Breast epithelium (tissue), 4 donors: ENCODE data around the gene SPRING1. TPM values are rescaled to one million over a fixed set of nuclear protein-coding genes. Genes with fewer than 3 reads are reported as not detected.

Experiments
- DNase-seq, 2 donors: peaks; one replicate each; pipeline ENCODE4 v3.0.0-alpha.2; 2019; ENCODE audit warnings: low spot score in 2 of 2
- H3K27ac ChIP-seq, 2 donors: fragments of 200-600 bp; sonication (generic) in 1 of 2; one replicate each; pipeline ENCODE4 v1.5.1; 2016 to 2019; ENCODE audit warnings: mild to moderate bottlenecking in 1 of 2
- H3K27me3 ChIP-seq, 2 donors: fragments of 200-600 bp; sonication (generic) in 1 of 2; one replicate each; pipeline versions ENCODE4 v1.5.1 to v1.6.0; 2017 to 2019; ENCODE audit warnings: control low read depth in 1 of 2, mild to moderate bottlenecking in 1 of 2
- H3K36me3 ChIP-seq: fragments of 200-600 bp; one replicate; pipeline ENCODE4 v1.5.1; 2019
- H3K4me1 ChIP-seq, 2 donors: fragments of 200-600 bp; sonication (generic); one replicate each; pipeline ENCODE4 v1.5.1; 2016 to 2019; ENCODE audit warnings: control low read depth in 1 of 2
- H3K4me3 ChIP-seq, 3 donors: fragments of 200-600 bp; sonication (generic); 1 replicate in 2 of 3; 2 replicates in 1 of 3; pipeline ENCODE4 v1.5.1; 2016 to 2019; ENCODE audit warnings: mild to moderate bottlenecking in 3 of 3, moderate library complexity in 2 of 3
- H3K9me3 ChIP-seq, 2 donors: fragments of 200-600 bp; sonication (generic) in 1 of 2; one replicate each; pipeline ENCODE4 v1.5.1; 2016 to 2019; ENCODE audit warnings: control low read depth in 1 of 2
- POLR2A ChIP-seq: fragments of 450-650 bp; IDR thresholded peaks from one replicate; pipeline ENCODE4 v1.6.1; 2016; ENCODE audit warnings: antibody characterized with exemption, mild to moderate bottlenecking, moderate library complexity
- POLR2AphosphoS5 ChIP-seq, 3 donors: sonication (generic); formaldehyde crosslinking; IDR thresholded peaks; one replicate each; pipeline ENCODE4 v1.6.1; 2017; ENCODE audit warnings: antibody characterized with exemption in 3 of 3
- intact Hi-C: fragments of 100-400 bp; cut with DNase I; formaldehyde crosslinking; loops from one replicate; pipeline ENCODE4 v1.15.1; 2023; ENCODE audit warnings: low total_unique reads
- total RNA-seq, 3 donors: library from RNA; depleted of rRNA; stranded (reverse); fragments of >200 nt; gene quantifications; one replicate each; pipeline ENCODE4 v1.1.0, GENCODE V29; 2016
- TF ChIP-seq, protein P1 (sequence below), 3 donors: fragments of 450-650 bp; IDR thresholded peaks; one replicate each; pipeline ENCODE4 v1.5.1; 2016 to 2017; ENCODE audit warnings: antibody characterized with exemption in 3 of 3, mild to moderate bottlenecking in 3 of 3, moderate library complexity in 3 of 3

The SPRING1 gene
- total RNA-seq, 3 donors from 2014 or later: 13.8 to 18.4 (median 15.7) TPM

GRCh38 chr12:116693286-116694227 lies 44.3 kb downstream of the SPRING1 start:
- H3K9me3 ChIP-seq: no peaks in the 10 kb centered on the region
- H3K27ac ChIP-seq: no peak overlapping the region
- H3K27me3 ChIP-seq: no peaks in the 10 kb centered on the region
- H3K36me3 ChIP-seq: no peaks in the 10 kb centered on the region
- DNase-seq: no peak
- peak overlapping the region in 2 of 3 donors; percentile 39 to 58 for H3K4me3 ChIP-seq
- TF ChIP-seq POLR2A (no peak), POLR2AphosphoS5 (IDR thresholded peaks at IDR 0.05) (no peak)
- TF ChIP-seq, protein P1, sequence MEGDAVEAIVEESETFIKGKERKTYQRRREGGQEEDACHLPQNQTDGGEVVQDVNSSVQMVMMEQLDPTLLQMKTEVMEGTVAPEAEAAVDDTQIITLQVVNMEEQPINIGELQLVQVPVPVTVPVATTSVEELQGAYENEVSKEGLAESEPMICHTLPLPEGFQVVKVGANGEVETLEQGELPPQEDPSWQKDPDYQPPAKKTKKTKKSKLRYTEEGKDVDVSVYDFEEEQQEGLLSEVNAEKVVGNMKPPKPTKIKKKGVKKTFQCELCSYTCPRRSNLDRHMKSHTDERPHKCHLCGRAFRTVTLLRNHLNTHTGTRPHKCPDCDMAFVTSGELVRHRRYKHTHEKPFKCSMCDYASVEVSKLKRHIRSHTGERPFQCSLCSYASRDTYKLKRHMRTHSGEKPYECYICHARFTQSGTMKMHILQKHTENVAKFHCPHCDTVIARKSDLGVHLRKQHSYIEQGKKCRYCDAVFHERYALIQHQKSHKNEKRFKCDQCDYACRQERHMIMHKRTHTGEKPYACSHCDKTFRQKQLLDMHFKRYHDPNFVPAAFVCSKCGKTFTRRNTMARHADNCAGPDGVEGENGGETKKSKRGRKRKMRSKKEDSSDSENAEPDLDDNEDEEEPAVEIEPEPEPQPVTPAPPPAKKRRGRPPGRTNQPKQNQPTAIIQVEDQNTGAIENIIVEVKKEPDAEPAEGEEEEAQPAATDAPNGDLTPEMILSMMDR (IDR thresholded peaks at IDR 0.05): no peak
- H3K4me1 ChIP-seq: no peaks in the 10 kb centered on the region
- intact Hi-C loops: no loop called here

- Histone ChIP-seq H3K36me3 (no peaks in the 10 kb centered on the region), H3K4me3 (no peak overlapping the region), H3K27ac (no peak overlapping the region), H3K27me3 (no peaks in the 10 kb centered on the region), H3K4me1 (no peaks in the 10 kb centered on the region), H3K9me3 (no peaks in the 10 kb centered on the region)
- no peak for TF ChIP-seq POLR2A
- TF ChIP-seq POLR2AphosphoS5 (IDR thresholded peaks at IDR 0.05): no peak
- TF ChIP-seq, protein P1 (IDR thresholded peaks at IDR 0.05): no peak
- no peak for DNase-seq
- intact Hi-C loops: no loop called here
These were observed 45.3 kb downstream of the SPRING1 start for GRCh38 chr12:116692605-116693004.

- TF ChIP-seq POLR2AphosphoS5 (IDR thresholded peaks at IDR 0.05) (no peak), POLR2A (no peak)
- TF ChIP-seq, protein P1 (IDR thresholded peaks at IDR 0.05): no peak
- no peaks in the 10 kb centered on the region for H3K4me1 ChIP-seq
- intact Hi-C loops: no loop called here
These were observed 46.2 kb downstream of the SPRING1 start for GRCh38 chr12:116691636-116692035.

DNA sequence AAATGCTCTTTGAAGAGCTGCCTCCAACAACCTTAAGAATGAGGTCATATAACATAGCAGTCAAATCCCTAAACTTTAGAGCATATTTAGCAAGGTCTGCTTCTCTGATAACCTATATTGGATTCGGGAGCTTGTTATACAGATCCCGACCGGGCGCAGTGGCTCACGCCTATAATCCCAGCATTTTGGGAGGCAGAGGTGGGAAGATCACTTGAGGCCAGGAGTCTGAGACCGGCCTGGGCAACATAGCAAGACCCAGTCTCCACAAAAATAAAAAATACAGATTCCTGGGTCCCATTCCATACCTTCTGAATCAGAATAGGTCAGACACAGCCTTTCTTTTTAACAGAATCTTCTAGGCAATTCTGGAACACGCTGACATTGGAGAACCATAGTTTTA lies 46.7 kb downstream of the SPRING1 start:
- intact Hi-C loops: no loop called here
- Histone ChIP-seq H3K9me3 (no peaks in the 10 kb centered on the region), H3K36me3 (no peaks in the 10 kb centered on the region), H3K4me1 (no peaks in the 10 kb centered on the region), H3K4me3 (no peak overlapping the region), H3K27me3 (no peaks in the 10 kb centered on the region), H3K27ac (no peak overlapping the region)
- TF ChIP-seq POLR2A (no peak), POLR2AphosphoS5 (IDR thresholded peaks at IDR 0.05) (no peak)
- TF ChIP-seq, protein P1 (IDR thresholded peaks at IDR 0.05): no peak
- no peak for DNase-seq

More at GRCh38 chr12:116691636-116692035, 46.2 kb downstream of the SPRING1 start:
- Histone ChIP-seq H3K36me3 (no peaks in the 10 kb centered on the region), H3K4me3 (no peak overlapping the region), H3K27ac (no peak overlapping the region), H3K27me3 (no peaks in the 10 kb centered on the region), H3K9me3 (no peaks in the 10 kb centered on the region)
- no peak for DNase-seq
